NCI-H1417 (cell line): Measurements from ENCODE around the gene TMEM170B.
A peak's percentile ranks its signal among the peaks of the same experiment; 100 is the strongest.

Source experiments
- DNase-seq, 3 experiments: peaks; one replicate each; lab custom pipeline; 2025; lab: John Stamatoyannopoulos, UW

Gene TMEM170B

DNA sequence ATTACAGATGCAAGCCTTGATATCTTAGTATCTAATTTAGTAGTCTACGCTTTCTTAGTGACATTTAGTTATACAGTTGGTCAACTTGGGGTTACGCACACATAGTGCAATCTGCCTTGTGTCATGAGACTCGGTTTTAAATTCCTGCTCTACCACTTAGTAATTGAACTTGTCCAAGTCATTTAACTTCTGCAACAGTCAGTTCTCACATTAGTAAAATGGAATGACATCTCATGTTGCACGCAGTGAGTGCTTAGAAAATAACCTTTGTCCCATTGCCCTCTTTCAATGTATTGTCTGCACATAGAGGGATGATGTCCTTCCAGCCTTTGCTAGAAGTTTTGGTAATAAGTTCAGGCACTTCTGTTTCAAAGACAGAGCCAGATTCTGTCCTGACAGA, 48.6 kb downstream of the TMEM170B start:
- no peak for DNase-seq

- no peak for DNase-seq
Observed at GRCh38 chr6:11586536-11586935, 49.0 kb downstream of the TMEM170B start.

DNA sequence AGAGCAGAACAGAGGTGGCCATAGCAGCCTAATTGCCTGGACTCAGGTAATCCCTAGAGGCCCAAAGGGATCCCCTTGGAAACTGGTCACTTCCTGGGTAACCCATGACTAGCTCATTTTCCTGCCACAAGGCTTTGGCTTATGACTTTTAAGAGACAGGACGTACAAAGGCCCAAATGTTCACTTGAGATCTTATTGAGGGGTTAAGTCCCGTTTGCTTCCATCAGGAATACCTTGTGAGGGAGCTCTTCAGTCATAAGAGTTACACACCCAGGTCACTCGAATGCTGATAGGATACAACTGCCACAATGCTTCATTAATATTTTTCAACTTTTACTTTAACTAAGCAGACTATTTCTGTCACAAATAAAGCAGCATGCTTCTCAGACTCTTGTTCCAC, 51.7 kb downstream of the TMEM170B start:
- DNase-seq, result no peak

GRCh38 chr6:11592294-11592906, 54.9 kb downstream of the TMEM170B start:
- no peak for DNase-seq

GRCh38 chr6:11593096-11593495, 55.5 kb downstream of the TMEM170B start:
- DNase-seq, result no peak

- DNase-seq, result no peak
Observed at GRCh38 chr6:11595903-11596302, 58.4 kb downstream of the TMEM170B start.

GRCh38 chr6:11596640-11597237, 59.2 kb downstream of the TMEM170B start:
- DNase-seq, result no peak

DNA sequence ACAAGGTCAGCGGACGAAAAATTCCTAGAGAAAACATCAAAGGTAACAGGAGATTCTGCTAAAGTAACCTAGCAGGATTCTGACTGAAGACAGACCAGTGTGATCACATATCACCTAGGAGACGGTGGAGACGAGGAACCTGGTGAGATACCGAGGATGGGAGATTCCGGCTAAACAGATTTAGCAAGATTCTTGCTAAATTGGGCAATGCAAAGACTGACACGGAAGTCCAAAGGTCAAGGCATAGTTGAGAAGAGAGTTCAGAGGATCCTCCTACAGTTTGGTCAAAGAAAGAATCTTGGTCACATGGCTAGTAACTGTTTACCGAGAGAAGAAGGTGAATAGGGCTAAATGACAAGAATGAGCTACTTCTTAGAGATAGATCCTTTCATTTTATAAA, 61.1 kb downstream of the TMEM170B start:
- DNase-seq, result no peak

GRCh38 chr6:11600251-11600650, 62.7 kb downstream of the TMEM170B start:
- DNase-seq, result no peak

DNA sequence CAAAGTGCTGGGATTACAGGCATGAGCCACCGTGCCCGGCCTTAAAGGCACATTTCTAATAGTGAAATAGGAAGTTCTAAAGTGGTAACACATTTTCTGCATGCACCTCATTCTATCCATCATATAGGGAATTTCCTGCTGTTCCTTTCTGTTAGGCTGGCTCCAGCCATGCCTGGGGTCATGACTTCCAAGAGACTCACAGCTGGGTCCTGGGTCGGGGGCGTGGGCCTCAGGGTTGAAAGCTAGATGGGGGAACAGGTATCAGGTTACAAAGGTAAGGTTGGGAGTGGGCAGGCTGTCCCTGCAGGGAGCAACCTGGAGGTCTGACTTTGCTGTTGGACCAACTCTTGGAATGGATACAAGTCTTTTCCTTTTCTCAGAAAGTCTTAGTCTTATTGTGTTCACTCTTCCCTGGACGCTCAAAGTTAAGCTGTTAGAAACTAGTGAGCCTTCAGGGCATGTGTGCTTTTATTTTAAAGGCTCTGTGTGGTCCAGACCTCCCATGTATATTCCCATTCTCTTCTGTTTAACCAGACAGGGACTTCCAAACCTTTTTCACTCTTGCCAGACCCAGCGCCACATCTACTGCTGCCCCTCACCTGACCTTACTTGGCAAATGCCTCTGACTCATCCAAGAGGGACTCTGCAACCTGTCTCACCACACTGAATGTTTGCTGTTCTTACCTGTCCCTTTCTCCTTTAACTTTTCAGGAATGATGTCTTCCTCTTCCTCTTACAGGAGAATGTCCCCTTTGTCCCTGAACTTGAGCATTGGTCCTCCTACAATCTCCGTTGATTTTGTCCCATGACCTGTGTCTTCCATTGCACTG, 64.4 kb downstream of the TMEM170B start:
- DNase-seq, result no peak

- DNase-seq, result no peak
Observed at GRCh38 chr6:11604215-11604614, 66.7 kb downstream of the TMEM170B start.

GRCh38 chr6:11604836-11605506, 67.4 kb downstream of the TMEM170B start:
- no peak for DNase-seq

DNA sequence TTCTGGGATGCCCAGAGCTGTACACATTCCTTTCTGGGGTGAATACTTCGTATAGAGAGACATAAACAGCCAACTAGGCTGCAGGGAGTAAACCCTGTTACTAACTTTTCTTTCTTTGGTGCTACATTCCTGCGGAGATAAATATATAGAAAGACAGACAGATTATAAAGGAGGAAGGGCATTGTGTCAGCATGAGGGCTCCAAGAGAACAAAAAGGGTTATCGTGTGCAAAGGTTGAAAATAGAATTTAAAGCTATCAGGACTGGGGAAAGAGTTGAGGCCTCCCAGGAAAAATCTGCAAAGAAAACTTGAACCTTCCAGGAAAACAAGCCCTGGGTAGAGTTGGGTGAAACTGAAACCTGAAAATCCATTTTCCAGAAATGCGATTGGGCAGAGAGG, 68.0 kb downstream of the TMEM170B start:
- DNase-seq, result peak in 1 of 3 experiments; percentile 51

GRCh38 chr6:11606332-11606731, 68.8 kb downstream of the TMEM170B start:
- peak in 2 of 3 experiments; percentile 62 to 89 for DNase-seq

GRCh38 chr6:11607383-11607782, 69.8 kb downstream of the TMEM170B start:
- no peak for DNase-seq

DNA sequence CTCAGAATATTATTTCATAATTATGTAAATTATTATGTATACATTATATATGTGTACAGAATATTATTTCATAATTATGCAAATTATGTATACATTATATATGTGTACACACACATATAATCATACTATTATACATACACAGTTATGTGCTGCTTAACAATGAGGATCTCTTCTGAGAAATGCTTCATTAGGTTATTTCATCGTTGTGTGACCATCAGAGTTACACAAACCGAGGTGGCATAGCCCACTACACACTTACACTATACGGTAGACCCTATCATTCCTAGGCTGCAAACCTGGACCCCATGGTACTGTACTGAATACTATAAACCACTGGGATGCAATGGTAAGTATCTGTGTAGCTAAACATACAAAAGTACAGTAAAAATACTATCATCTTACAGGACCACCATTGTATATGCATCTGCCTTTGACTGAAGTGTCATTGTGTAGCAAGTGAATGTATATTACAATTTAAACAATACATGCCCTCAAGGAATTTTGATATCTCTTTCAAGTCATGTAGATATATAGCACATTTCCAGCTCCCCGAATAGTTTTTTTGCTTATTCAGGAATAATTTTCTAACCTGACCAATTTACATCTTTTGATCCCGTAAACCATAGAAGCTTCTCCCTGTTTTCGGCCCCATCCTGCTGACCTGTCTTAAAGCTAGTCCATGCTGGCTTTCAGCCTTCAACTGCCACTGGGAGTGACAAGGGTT, 71.2 kb downstream of the TMEM170B start:
- no peak for DNase-seq

DNA sequence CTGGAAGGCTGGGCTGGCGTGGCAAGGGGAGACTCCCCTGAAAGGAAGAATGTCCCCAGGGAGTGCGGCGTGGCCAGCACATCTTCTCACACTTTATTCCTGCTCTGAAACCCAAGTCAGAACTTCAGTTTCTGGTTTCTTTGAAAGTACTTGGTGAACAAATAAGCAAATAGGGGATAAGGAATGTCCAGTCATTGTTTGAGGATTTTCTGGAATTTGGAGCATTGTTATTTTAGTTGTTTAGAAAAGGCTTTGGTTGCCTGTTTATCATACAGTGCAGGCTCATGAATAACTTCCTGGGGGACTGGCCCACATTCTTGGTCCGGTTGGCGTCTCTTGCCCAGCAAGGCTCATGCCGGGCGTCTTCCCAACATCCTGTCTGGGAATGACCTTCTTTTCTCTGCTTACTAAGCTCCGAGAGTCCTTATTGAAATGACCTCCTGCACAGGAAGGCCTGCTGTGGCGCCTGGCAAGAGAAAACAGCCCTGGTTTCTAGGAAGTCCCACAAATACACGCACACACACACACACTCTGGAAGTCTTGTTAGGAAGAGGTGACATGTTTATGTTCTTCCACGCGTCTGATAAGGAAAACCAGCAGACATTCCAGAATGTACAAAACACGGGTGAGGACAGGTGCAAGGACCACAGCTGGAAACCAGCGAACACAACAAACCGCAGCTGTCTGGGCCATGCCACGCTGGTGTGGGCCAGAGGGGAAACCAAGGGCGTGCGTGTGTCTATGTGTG, 71.9 kb downstream of the TMEM170B start:
- DNase-seq, result no peak

- no peak for DNase-seq
Observed at GRCh38 chr6:11613336-11613735, 75.8 kb downstream of the TMEM170B start.

GRCh38 chr6:11613858-11614257, 76.3 kb downstream of the TMEM170B start:
- no peak for DNase-seq

DNA sequence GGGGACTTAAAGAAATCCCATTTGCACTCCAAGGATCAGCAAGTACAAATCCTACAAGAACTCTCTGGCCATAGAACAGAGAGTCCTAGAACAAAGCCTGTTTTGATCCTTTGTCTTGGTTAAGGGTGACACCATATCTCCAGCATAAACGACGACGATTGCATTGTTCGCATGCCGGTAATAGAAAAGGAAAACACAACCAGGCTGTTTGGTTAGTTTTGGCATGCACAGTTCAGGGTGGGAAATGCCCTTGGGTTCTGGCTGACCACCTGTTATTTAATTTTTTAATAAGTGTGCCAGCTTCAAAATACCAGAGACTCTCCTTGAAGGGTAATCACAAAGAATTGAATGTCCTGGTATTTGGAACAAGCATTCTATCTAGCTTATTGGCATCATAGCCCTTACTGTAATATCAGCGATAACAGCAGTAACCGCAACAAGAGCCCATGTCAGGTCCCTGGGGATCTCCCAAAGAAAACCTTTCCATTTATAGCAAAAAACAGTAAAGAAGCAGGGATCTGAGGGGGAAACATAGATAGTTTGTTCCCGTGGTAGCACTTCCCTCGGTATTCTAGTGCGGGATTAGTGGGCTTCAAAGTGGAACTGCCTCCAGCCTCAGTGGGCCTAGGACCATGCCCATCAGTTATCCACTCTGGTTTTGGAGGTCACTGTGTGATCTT, 77.1 kb downstream of the TMEM170B start:
- DNase-seq, result no peak

GRCh38 chr6:11615214-11615602, 77.7 kb downstream of the TMEM170B start:
- DNase-seq, result no peak
